Activated CD4-positive, alpha-beta T cell treated with anti-CD3 and anti-CD28 coated beads, Interleukin-2, amount 10 ng/mL, durations not matched to agents 7 days and 5 days (primary cell): ENCODE results near the gene NOXA1. TPM values are rescaled to one million over a fixed set of nuclear protein-coding genes. Genes with fewer than 3 reads are reported as not detected.
A peak's percentile ranks its signal among the peaks of the same experiment; 100 is the strongest.

Experiments used
- CTCF ChIA-PET: fragments of 350-600 bp; sonication (Branson Sonifier 250); formaldehyde crosslinking; loops from one replicate; lab custom pipeline; 2021; ENCODE audit warnings: antibody characterized with exemption; lab: Charles Lee
- POLR2A ChIA-PET: fragments of 350-600 bp; sonication (Branson Sonifier 250); formaldehyde crosslinking; loops from one replicate; lab custom pipeline; 2021; ENCODE audit warnings: antibody characterized with exemption; lab: Charles Lee
- DNase-seq: peaks from one replicate; pipeline ENCODE4 v3.0.0-alpha.2; 2020
- H3K27ac Mint-ChIP-seq: one replicate; pipeline ENCODE4 v1.8.0; 2021; ENCODE audit warnings: mild to moderate bottlenecking, moderate library complexity, mixed read lengths
- H3K27me3 Mint-ChIP-seq: one replicate; pipeline ENCODE4 v1.8.0; 2021; ENCODE audit warnings: mixed read lengths
- H3K36me3 Mint-ChIP-seq: one replicate; pipeline ENCODE4 v1.8.0; 2021; ENCODE audit warnings: low read depth, mixed read lengths
- H3K4me1 Mint-ChIP-seq: one replicate; pipeline ENCODE4 v1.8.0; 2021; ENCODE audit warnings: mixed read lengths
- H3K4me3 Mint-ChIP-seq: one replicate; pipeline ENCODE4 v1.8.0; 2021; ENCODE audit warnings: mild to moderate bottlenecking, moderate library complexity, mixed read lengths
- H3K9me3 Mint-ChIP-seq: one replicate; pipeline ENCODE4 v1.8.0; 2021; ENCODE audit warnings: mixed read lengths
- microRNA-seq: library from miRNA; unstranded; fragments of <30 nt; microRNA quantifications from one replicate; pipeline ENCODE4 v1.2.0, GENCODE V29; 2021; ENCODE audit warnings: borderline microRNAs expressed, borderline replicate concordance
- total RNA-seq, 2 experiments: library from RNA; stranded (reverse); gene quantifications; one replicate each; pipeline ENCODE4 v1.2.3, GENCODE V29; 2021

Gene NOXA1
- total RNA-seq, 2 experiments from 2014 or later: 0.46 to 1.1 TPM

DNA sequence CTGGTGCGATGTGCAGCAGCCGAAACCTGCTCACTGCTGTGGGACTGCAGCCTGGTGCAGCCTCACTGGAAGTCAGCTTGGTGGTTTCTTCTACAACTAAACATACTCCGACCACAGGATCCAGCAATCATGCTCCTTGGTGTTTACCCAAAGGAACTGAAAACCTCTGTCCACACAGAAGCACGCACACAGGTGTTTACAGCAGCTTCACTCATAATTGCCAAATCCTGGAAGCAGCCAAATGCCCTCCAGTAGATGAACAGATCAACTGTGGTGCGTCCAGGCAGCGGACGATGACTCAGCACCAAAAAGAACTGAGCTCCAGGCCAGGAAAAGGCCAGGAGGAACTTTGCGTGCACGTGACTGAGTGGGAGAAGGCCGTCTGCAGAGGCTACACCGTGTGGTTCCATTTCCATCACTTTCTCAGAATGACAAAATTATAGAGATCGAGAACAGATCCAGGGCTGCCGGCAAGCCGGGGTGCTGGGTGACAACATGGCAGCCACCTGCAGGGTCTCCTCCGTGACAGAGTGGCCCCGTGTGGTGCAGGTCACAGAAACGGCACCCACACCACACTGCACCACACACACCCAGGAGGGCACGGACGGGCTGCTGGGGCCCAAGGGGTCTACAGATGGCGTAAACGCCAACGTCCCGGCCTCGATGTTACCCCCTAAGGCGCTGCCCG, 59.0 kb downstream of the NOXA1 start:
- POLR2A ChIA-PET: interaction anchor here (0.7 kb wide), 1 partner anchor 8 kb away, joined by 3 read pairs; no protein-coding TSS in a partner anchor
- peak; percentile 62 for DNase-seq

More for the DNA sequence above, 59.0 kb downstream of the NOXA1 start:
- no peaks in the 10 kb centered on the region for H3K27me3 Mint-ChIP-seq
- CTCF ChIA-PET: interaction anchor here (0.6 to 0.8 kb wide), 2 partner anchors 12 to 14 kb away, joined by 3 read pairs; no protein-coding TSS in a partner anchor
- H3K4me3 Mint-ChIP-seq: peak overlapping the region; percentile 18
- peak overlapping the region; percentile 87 for H3K27ac Mint-ChIP-seq
- H3K9me3 Mint-ChIP-seq: no peaks in the 10 kb centered on the region
- H3K36me3 Mint-ChIP-seq: no peaks in the 10 kb centered on the region
- peaks cover 35% of the 10 kb centered on the region for H3K4me1 Mint-ChIP-seq

Small RNA genes lying within 50 kb of the gene (microRNA-seq; reads per million reads assigned to microRNA genes)
- gene MIR7114: not detected

Other genes with a start within 250 kb of the NOXA1 start
- gene ANAPC2, start 234.8 kb upstream of the NOXA1 start, total RNA-seq: 10 to 100 TPM; 61.3 to 76.1 TPM
- gene SSNA1, start 234.7 kb upstream of the NOXA1 start, total RNA-seq: 10 to 100 TPM; 74.8 to 81.3 TPM
- 1 to 10 TPM; 8.9 TPM for gene TPRN, start 222.7 kb upstream of the NOXA1 start, total RNA-seq
- gene TMEM203, start 217.7 kb upstream of the NOXA1 start, total RNA-seq: 10 to 100 TPM; 28.5 to 34.0 TPM
- gene NDOR1, start 217.7 kb upstream of the NOXA1 start, total RNA-seq: 10 to 100 TPM; 38.4 to 44.2 TPM
- 1 to 10 TPM; 2.1 to 2.7 TPM for gene RNF208, start 201.2 kb upstream of the NOXA1 start, total RNA-seq
- gene CYSRT1, start 198.2 kb upstream of the NOXA1 start, total RNA-seq: under 1 TPM; 0.35 to 0.72 TPM
- gene RNF224, start 195.9 kb upstream of the NOXA1 start, total RNA-seq: under 1 TPM in 1 of 2 experiments, not detected in 1; 0.10 TPM
- gene SLC34A3, start 192.5 kb upstream of the NOXA1 start, total RNA-seq: not detected
- gene TUBB4B, start 182.1 kb upstream of the NOXA1 start, total RNA-seq: 100 to 1,000 TPM; 355 to 382 TPM
- gene STPG3, start 172.1 kb upstream of the NOXA1 start, total RNA-seq: not detected
- 10 to 100 TPM; 54.1 to 66.6 TPM for gene NELFB, start 168.1 kb upstream of the NOXA1 start, total RNA-seq
- 1 to 10 TPM; 6.0 to 7.1 TPM for gene TOR4A, start 145.7 kb upstream of the NOXA1 start, total RNA-seq
- gene NRARP, start 121.1 kb upstream of the NOXA1 start, total RNA-seq: under 1 TPM; 0.32 to 0.44 TPM
- 10 to 100 TPM; 10.3 to 13.2 TPM for gene EXD3, start 231 bp upstream of the NOXA1 start, total RNA-seq
- gene ENTPD8, start 18.0 kb downstream of the NOXA1 start, total RNA-seq: not detected
- 10 to 100 TPM; 57.6 to 60.3 TPM for gene NSMF, start 35.9 kb downstream of the NOXA1 start, total RNA-seq
- 1 to 10 TPM; 3.8 to 4.4 TPM for gene PNPLA7, start 127.0 kb downstream of the NOXA1 start, total RNA-seq
- gene MRPL41, start 128.5 kb downstream of the NOXA1 start, total RNA-seq: 10 to 100 TPM; 30.2 to 37.1 TPM
- gene DPH7, start 155.5 kb downstream of the NOXA1 start, total RNA-seq: 10 to 100 TPM; 31.1 to 34.4 TPM
- gene ZMYND19, start 167.1 kb downstream of the NOXA1 start, total RNA-seq: 10 to 100 TPM; 24.7 to 26.5 TPM
- 10 to 100 TPM; 52.4 to 64.2 TPM for gene ARRDC1, start 182.3 kb downstream of the NOXA1 start, total RNA-seq
- 100 to 1,000 TPM; 100 to 110 TPM for gene EHMT1, start 195.6 kb downstream of the NOXA1 start, total RNA-seq